Activated T-cell treated with anti-CD3 and anti-CD28 coated beads for 24 hours (primary cell): Measurements from ENCODE around the gene UBE2R2.
"Not testable (repeated sequence)": the region's sequence is repeated elsewhere in the genome, so short reads cannot be mapped to it uniquely, and the experiment has no call there.

Source experiments
- DNase-seq: peaks from one replicate; pipeline ENCODE4 v3.0.0-alpha.2; 2020; ENCODE audit warnings: low read depth

Gene UBE2R2, protein sequence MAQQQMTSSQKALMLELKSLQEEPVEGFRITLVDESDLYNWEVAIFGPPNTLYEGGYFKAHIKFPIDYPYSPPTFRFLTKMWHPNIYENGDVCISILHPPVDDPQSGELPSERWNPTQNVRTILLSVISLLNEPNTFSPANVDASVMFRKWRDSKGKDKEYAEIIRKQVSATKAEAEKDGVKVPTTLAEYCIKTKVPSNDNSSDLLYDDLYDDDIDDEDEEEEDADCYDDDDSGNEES

DNA sequence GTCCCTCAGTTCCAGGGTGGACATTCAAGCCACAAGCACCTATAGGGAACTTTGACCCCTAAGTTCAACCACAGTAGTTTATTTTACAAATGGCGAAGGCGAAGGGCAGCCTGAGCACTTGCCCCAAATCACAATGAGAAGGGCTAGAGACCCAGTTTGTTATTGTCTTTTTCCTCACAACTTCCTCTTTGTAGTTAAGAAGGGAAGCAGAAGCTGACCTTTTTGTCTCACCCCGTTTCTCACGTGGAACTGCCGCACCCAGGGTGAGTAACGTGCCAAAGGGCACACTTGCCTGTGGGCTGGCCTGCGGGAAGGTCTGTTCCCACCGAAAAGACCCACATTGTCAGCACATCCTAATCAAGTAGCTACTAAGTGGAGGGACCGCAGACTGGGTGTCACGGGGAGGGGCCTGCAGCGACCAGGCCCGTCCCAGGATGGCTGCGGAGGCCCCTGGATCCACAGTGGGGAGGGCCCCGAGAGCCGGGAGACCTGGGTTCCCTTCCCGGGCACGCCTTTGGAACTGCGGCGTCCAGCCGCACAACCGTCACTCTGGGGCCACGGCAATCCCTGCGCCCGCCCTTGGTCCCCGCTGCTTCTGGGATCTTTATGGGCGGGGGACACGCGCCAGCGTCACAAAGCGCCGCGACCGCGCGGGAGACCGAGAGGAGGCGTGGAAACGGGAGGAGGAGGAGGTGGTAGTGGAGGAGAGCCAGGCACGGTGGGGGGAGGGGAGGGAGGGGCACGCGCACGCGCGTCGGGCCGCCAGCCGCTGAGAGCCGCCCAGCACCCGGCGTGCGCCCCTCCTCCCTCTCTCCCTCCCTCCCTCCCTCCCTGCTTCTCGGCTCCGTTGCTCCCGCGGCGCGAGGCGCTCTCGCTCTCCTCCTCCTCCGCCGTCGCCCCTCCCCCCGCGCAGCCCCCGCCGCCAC is at the start of gene UBE2R2:
Gene UBE2R2 (plus strand): TSS at position 834 of the 926 bp plus-strand sequence. CDS start 598 bp downstream, outside the sequence.
- DNase-seq: peak; percentile 91

DNA sequence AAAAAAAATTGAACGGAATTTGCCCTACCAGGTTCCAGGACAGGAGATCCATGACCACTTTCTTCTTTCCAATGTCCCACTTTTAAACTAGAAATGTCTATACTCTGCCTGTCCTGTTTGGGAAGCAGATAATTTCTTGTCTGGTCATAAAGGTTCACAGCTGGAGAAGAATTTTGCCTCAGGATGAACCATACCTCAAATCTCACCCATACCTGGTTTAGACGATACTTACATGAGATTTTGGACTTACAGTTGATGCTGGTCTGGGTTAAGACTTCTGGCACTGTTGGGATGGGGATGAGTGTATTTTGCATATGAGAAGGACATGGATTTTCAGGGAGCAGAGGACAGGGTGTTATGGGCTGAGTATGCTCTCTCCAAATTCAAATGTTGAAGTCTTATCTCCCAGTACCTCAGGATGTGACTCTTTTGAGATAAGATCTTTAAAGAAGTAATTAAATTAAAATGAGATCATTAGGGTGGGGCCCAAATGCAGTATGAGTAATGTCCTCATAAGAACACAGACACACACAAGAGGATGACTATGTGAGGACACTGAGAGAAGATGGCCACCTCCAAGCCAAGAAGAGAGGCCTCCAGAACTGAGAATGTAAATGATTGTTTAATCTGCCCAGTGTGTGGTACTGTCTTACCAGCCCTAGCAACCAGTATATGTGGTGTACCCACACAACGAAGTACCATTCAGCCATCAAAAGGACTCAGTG is 46.6 kb upstream of the UBE2R2 start:
- not testable (repeated sequence) for DNase-seq

DNA sequence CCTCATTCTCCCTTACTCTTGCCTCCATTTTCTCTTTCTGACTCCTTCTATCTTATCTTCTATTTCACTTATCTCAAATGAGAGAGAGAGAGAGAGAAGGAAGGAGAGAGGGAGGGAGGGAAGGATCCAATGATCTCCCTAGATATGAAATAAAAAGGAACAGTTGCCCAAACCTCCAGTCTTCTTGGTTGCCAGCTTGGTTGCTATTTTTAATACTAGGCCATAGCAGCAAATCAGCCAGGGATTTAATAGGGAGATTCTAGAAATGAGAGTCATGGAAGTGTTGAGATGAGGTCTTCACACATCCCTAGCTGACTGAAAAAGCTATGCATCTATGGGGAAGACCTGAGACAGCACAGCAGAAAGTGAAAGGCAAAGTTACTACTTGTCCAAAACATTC is 43.8 kb upstream of the UBE2R2 start:
- not testable (repeated sequence) for DNase-seq

DNA sequence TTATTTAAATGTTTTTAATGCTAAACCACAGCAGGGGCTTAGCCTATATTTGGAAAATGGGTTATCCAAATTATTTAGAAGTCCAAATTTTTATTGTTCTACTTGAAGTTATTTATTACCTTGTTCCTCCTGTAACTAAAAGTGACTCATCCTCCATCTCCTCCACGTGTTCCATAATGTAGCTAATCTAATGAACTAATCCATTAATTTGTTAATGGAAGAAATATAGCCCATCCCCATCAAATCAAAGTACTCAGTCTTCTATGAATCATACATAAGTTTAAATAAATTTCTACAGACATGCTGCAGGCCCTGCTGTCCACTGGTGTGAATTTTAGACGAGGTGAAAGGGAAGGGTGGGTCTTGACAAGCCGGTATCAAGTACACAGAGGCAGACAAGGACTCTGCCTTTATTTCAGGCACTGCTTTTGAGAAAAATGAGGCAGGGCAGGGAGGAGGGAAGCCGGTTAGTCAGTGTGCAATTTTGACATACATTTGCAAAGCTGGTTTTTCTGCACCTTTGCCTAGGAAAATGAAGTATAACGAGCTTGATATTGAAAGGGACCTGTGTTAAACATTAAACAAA is 42.8 kb upstream of the UBE2R2 start:
- not testable (repeated sequence) for DNase-seq

DNA sequence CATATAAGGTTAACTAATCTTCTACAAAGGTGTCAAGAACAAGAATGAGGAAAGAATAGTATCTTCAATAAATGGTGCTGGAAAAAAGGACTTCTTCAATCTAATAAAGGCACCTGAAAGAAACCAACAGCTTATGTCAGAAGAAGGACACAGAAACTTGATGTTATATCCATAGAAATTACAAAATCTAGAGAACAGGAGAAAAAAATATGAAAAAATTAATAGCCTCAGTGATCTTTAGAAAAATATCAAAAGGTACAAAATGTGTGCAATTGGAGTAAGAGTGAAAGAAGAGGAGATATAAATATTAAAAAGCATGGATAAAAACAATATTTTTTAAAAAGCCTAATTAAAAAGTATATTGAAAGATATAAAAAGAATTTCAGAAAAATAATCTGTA is 40.4 kb upstream of the UBE2R2 start:
- DNase-seq: no peak

DNA sequence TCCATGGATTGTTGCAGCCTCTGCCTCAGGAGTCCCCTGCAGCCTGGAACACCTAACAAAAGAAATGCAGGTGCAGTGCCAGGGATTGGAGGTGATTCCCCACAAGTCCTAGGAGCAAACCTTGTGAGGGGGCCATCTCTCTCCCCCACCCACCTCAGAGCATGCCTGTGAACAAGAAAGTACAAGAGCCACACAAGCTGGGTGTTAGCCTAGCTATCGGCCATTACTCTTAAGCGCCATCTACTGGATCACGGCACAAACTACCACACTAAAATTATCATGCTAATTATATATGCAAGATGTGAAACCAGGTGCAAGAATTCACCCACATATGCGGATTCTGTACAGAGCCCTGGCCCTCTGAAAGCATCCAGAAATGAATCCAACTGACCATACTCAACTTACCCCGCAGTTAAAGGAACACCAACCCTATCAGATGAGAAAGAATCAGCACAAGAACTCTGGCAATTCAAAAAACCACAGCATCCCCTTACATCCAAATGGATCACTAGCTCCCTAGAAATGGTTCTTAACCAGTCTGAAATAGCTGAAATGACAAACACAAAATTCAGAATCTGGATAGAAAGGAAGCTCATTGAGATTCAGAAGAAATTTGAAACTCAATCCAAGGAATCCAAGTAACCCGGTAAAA is 38.1 kb upstream of the UBE2R2 start:
- peak; percentile 35 for DNase-seq

DNA sequence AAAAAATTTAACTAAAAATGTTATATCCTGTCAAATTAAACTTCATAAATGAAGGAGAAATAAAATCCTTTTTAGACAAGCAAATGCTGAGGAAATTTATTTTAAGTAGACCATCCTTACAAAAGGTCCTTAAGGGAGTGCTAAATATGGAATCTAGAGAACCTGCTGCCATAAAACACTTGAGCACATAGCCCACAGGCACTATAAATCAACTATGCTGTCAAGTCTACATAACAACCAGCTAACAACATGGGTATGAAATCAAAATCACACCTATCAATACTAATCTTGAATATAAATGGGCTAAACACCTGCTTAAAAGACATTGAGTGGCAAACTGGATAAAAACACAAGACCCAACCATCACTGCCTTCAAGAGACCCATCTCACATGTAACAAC is 36.7 kb upstream of the UBE2R2 start:
- DNase-seq: no peak

DNA sequence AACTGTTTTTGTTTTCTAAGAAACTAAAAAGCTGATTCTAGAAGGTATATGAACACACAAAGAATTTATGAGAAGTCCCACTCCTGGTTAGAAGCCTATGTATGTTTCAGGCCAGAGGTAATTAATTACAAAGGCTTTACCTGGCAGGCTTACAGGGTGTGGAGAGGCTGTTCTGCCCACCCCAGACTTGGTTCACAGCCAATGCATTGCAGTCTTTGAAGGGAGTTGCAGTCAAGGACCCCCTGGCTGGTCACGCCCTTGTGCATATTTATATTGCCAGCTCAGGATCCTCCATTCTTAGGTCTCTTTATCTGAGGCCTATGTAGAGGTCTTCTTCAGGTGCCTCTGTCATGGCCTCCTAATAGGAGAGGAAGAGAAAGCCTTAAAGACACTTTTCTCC is 35.2 kb upstream of the UBE2R2 start:
- no peak for DNase-seq

DNA sequence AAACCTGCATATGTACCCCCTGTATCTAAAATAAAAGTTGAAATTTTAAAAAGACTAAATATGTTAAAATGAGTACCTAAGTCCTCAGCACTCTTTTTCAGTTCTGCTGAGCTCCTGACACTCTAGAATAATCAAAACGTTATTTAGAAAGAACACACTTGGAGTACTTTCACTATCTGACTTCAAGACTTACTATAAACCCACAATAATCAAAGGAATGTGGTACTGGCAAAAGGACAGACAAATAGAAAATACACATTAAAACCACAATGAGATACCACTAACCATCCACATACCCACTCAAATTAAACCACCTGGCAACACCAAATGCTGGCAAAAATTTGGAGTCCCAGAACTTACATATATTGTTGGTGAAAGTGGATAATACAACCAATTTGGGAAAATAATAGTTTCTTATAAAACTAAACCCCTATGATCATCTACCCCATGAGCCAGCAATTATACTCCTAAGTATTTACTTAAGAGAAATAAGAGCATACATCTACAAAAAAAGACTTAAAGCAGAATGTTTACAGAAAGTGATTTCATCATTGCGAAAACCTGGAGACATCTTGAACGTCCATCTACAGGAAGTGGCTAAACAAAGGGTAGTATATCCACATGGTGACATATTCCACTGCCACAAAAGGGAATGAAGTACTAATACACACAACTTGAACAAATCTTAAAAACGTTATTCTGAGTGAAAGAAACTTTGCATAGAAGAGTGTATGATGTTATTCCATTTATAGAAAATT is 34.4 kb upstream of the UBE2R2 start:
- DNase-seq: no peak

DNA sequence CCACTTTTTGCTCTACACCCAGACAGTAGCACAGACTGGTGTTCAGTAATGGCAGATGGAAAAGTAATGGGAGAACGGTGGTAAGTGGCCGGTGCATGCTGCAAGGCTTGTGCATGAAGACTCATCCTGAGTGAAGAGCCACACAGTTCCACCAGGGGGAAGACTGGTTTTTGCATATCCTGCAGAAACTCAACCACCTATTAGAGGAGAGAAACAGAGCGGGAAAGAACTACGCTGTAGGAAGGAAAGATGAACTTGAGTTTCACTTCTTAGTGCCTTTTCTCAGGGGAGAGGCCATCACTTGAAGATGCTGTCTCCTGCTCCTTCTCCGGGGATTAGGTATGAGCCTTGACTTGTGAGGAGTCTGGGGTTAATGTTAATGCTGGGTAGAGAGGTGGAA is 31.0 kb upstream of the UBE2R2 start:
- no peak for DNase-seq

DNA sequence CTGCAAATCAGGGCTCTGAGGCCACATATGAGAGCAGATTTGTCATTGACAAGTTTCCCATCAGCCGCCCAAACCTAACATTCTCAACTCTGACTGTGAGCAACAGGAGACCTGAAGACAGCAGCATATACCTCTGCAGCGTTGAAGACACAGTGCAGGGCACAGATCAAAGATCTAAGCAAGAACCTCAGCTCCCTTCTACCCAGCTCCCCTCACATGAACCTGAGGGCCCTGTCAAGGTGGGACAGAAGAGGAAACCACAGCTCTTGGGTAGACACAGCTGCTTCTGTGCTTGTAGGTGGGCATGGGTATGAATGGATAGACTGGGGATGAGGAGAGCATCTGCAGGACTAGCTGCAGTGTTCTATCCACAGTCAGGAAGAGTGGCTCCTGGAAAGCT is 30.3 kb upstream of the UBE2R2 start:
- DNase-seq: no peak

DNA sequence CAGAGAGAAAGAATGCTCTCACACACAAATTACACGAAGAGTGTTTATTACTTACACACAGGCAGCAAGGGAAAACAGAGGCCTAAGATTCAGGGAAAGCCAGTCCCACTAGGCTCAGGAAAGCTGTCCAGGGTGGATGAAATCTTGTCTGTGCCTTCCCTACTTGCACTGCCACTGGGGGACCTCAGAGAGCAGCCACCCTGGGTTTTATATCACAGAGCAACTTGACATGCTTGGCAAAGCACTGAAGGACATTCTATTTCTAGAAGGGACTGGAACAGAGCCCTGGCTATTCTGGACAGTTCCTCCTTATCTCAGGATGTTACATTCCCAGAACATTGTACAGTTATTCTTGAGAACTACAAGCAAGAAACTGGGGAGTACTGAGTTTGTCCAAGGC is 29.1 kb upstream of the UBE2R2 start:
- no peak for DNase-seq

DNA sequence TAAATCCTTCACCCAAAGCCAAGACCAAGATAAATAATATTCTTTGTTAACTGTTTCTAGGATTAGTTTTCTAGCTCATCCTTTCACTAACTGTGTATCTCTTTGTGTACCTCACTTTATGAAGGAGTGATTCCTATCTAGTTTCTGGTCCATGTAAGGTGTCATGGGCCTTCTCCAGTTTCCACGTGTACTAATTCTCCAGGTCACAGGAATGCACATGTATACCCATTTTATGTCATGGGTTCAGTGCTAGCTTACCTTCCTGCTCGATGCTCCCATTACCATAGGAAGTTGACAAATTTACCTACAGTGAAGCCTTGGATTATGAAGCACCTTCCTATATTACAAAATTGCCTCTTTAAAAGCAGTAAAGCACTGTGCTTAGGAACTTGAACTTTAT is 27.5 kb upstream of the UBE2R2 start:
- DNase-seq: not testable (repeated sequence)

DNA sequence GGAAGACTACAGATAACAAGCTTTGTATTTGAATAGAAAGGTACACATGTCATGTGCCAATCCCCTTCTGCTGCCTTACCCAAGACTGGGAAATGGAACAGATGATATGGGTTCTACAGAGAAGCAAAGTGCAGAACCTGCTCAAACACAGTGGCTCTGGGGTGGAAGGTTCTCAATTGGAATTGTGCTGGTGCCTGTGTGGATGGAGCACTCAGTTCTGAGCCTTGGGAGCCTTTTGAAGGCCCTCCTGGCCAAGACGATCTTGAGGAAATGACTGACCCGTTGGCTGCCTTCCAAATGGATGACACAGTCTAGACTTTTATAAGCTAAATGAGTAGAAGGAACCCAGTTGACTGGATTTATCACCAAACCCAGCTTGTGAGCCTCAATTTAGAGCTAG is 25.8 kb upstream of the UBE2R2 start:
- DNase-seq: no peak

DNA sequence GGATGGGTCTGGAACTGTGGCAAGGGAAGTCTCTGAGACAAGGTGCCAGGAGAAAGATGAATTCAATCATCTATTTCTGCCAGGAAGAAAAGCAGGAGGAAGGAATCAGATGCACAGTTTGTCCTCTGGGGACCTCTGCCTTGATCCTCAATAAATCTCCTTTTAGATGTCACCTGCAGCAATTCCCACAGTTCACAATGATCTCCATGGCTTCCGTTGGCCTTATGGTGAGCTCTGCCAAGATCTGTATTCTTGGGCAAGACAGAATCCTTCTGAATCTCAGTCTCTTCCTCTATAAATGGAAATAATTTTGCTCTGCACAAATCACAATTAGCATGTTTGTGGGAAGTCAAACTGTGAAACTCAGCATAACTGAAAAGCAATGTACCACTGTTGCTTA is 23.5 kb upstream of the UBE2R2 start:
- DNase-seq: not testable (repeated sequence)

DNA sequence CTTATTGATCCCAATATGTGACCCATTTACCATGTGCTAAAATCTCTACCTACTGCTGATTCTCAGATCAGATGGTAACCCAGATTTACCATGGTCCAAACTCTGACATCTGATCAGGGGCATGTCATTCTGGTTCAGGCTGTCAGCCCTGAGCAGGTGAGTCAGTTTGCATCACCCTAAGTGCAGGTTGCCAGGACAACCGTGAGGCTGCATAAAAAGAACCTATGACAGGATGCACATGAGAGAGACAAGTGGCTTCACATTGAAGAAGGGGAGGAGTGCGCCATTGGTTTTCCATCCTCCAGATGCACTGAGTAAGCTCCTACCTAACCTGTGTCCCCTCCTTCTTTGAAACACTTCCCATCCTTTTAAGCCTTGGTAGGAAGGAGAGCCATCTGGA is 22.4 kb upstream of the UBE2R2 start:
- DNase-seq: no peak

DNA sequence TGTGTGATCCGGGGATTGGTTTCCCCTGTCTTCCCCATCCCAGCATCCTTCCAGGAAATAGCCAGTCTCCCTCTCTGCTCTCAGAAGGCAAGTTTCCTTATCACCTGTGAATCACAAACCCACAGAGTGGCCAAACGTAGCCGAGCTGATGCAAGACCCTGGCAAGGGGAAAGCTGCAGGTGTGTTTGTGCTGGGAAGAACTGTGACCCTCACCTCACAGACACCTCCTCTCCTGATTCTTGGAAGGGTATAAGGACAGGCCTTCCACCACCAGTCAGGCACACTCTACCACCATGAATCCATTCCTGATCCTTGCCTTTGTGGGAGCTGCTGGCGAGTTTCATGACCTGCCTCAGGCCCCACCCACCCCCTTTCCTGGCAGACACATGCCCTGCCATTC is 21.7 kb upstream of the UBE2R2 start, which contains the start of gene PRSS3:
Gene PRSS3 (plus strand): TSS at position 281 of the 400 bp plus-strand sequence. CDS start 13 bp downstream, at position 294.
- DNase-seq: no peak

DNA sequence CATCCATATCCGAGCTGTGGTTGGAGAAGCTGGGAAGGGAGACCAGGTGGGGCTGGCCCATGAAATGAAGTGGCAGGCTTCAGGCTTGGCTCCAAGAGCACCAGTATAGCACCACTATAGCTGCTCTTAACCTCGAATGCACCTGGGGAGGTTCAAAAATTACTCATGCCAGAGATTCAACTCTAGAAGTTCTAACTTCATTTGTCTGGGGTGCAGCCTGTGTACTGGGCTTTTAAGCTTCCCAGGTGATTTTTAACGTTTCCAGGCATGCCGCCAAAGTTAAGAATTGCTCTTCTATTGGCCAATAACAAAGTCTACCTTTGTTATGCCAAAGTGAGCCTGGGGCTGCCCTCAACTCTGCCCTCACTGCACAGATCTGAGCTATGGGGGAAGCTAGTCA is 21.1 kb upstream of the UBE2R2 start:
- no peak for DNase-seq

DNA sequence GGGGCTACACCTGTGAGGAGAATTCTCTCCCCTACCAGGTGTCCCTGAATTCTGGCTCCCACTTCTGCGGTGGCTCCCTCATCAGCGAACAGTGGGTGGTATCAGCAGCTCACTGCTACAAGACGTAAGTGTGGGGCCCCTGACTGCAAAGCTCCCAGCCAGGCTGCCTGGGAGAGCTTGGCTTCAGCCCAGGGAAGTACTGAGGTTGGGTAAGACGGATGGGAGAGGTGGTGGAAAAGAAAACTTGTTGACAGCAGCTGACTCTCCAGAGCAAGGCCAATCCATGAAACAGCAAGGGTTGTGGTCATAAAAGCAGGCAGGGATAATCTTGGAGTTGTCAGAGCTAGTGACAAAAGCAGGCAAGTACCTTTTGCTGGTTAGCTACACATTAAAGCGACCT is 20.3 kb upstream of the UBE2R2 start:
- not testable (repeated sequence) for DNase-seq

DNA sequence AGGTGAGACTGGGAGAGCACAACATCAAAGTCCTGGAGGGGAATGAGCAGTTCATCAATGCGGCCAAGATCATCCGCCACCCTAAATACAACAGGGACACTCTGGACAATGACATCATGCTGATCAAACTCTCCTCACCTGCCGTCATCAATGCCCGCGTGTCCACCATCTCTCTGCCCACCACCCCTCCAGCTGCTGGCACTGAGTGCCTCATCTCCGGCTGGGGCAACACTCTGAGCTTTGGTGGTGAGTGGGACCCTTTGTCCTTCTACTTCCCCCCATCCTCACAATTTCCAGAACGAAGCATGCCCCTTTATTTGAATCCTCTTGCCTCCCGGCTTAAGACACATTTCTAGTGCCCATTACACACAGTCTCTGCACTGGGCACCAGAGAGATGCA is 19.1 kb upstream of the UBE2R2 start:
- DNase-seq: no peak

DNA sequence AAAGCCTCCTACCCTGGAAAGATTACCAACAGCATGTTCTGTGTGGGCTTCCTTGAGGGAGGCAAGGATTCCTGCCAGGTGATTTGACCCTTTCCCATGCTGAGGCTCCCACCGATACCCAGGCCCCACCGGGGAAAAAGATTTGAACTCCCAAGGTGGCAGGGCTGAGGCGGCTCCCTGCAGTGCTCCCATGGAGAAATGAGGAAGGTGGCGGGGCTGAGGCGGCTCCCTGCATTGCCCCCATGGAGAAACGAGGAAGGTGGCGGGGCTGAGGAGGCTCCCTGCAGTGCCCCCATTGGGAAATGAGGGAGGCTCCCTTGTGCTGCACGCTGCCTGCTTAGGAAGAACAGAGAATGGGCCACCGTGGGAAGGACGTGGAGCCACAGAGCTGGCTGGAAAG is 18.4 kb upstream of the UBE2R2 start:
- no peak for DNase-seq
